ENCODE results near the gene DGCR2.
"Not testable (repeated sequence)": the region's sequence is repeated elsewhere in the genome, so short reads cannot be mapped to it uniquely, and the experiment has no call there.

DGCR2 gene

DNA sequence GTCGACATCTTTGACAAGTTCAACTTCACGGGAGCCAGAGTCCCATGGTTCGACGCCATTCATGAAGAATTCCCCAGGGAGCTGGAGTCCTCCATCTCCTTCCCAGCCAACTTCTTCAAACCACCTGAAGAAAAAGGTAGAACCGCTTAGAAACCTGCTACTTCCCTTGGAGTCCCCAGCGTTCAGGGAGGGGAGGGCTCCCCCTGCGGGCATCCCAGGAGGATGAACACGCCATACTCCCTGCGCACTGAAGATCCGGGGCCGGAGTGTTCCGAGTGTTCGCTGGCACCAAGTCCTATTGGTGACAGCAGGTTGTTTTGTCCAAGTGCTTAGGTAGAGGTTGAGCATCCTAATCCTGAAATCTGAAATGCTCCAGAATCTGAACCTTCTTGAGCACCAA lies 134.4 kb downstream of the DGCR2 start:
- no peak overlapping the region for H3K4me3 Mint-ChIP-seq
- no peak for DNase-seq (ENCODE audit: low spot score in 2 of 2)
- H3K9me3 Mint-ChIP-seq: no peaks in the 10 kb centered on the region
- H3K27ac Mint-ChIP-seq: no peak overlapping the region
- peaks cover 10% of the 10 kb centered on the region for H3K27me3 Mint-ChIP-seq
- H3K36me3 Mint-ChIP-seq: no peaks in the 10 kb centered on the region
- no peak for ATAC-seq (ENCODE audit: low read depth)
- H3K4me1 Mint-ChIP-seq: no peaks in the 10 kb centered on the region

DNA sequence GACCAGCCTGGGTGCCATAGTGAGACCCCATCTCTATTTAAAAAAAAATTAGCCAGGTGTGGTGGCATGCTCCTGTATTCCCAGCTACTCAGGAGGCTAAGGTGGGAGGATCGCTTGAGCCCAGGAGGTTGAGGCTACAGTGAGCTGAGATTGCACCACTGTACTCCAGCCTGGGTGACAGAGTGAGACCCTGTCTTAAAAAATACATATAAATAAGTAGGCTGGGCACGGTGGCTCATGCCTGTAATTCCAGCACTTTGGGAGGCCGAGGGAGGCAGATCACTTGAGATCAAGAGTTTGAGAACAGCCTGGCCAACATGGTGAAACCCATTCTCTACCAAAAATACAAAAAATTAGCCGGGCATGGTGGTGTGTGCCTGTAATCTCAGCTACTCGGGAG lies 135.1 kb downstream of the DGCR2 start:
- DNase-seq (ENCODE audit: low spot score in 2 of 2); H3K36me3 Mint-ChIP-seq; ATAC-seq (ENCODE audit: low read depth); H3K9me3 Mint-ChIP-seq; H3K4me1 Mint-ChIP-seq; H3K4me3 Mint-ChIP-seq; H3K27ac Mint-ChIP-seq: not testable (repeated sequence)
- H3K27me3 Mint-ChIP-seq: peaks cover 10% of the 10 kb centered on the region
